GM21528 (cell line): ENCODE data around the gene EVI5.
"Not testable (repeated sequence)": the region's sequence is repeated elsewhere in the genome, so short reads cannot be mapped to it uniquely, and the experiment has no call there.

Source experiments
- ATAC-seq: cut with Tn5 transposase; IDR thresholded peaks from one replicate; pipeline ENCODE4 v1.9.1; 2021; ENCODE audit warnings: mild to moderate bottlenecking, moderate library complexity; ENCODE audit not compliant: unreplicated experiment, low FRiP score

Gene EVI5

GRCh38 chr1:92707292-92707691 is 77.6 kb downstream of the EVI5 start:
- ATAC-seq = no peak

GRCh38 chr1:92705446-92705845 is 79.5 kb downstream of the EVI5 start:
- no peak for ATAC-seq

- ATAC-seq = no peak
These were observed 83.8 kb downstream of the EVI5 start for GRCh38 chr1:92701147-92701546.

GRCh38 chr1:92698932-92699331 is 86.0 kb downstream of the EVI5 start:
- no peak for ATAC-seq

GRCh38 chr1:92695104-92695503 is 89.8 kb downstream of the EVI5 start:
- no peak for ATAC-seq

GRCh38 chr1:92691925-92692324 is 93.0 kb downstream of the EVI5 start:
- ATAC-seq = no peak

GRCh38 chr1:92690212-92690906 is 94.5 kb downstream of the EVI5 start:
- ATAC-seq = no peak

GRCh38 chr1:92679980-92680379 is 104.9 kb downstream of the EVI5 start:
- no peak for ATAC-seq

- ATAC-seq = no peak
These were observed 121.1 kb downstream of the EVI5 start for GRCh38 chr1:92663775-92664174.

- ATAC-seq = no peak
These were observed 122.9 kb downstream of the EVI5 start for GRCh38 chr1:92662048-92662447.

- no peak for ATAC-seq
These were observed 127.2 kb downstream of the EVI5 start for GRCh38 chr1:92657701-92658100.

- no peak for ATAC-seq
These were observed 129.6 kb downstream of the EVI5 start for GRCh38 chr1:92655197-92655801.

GRCh38 chr1:92653605-92654381 is 131.1 kb downstream of the EVI5 start:
- ATAC-seq = no peak

- not testable (repeated sequence) for ATAC-seq
These were observed 144.2 kb downstream of the EVI5 start for GRCh38 chr1:92640686-92641085.

- no peak for ATAC-seq
These were observed 146.4 kb downstream of the EVI5 start for GRCh38 chr1:92638498-92638897.

GRCh38 chr1:92635203-92635602 is 149.7 kb downstream of the EVI5 start:
- ATAC-seq = not testable (repeated sequence)

- no peak for ATAC-seq
These were observed 161.6 kb downstream of the EVI5 start for GRCh38 chr1:92623187-92623778.

GRCh38 chr1:92619466-92620189 is 165.3 kb downstream of the EVI5 start:
- no peak for ATAC-seq

GRCh38 chr1:92601044-92601443 is 183.9 kb downstream of the EVI5 start:
- ATAC-seq = no peak

- ATAC-seq = no peak
These were observed 185.7 kb downstream of the EVI5 start for GRCh38 chr1:92599184-92599583.

- ATAC-seq = not testable (repeated sequence)
These were observed 195.5 kb downstream of the EVI5 start for GRCh38 chr1:92589361-92589760.
